Measurements from ENCODE around the gene TLX1. TPM values are rescaled to one million over a fixed set of nuclear protein-coding genes. Genes with fewer than 3 reads are reported as not detected.

Gene TLX1
- total and polyA plus RNA-seq, 9 of the 15 experiments (the other 6 are each of a cell fraction or from before 2014, with no cell fraction given), result 0.03 to 3.3 (median 0.19) TPM; not detected in 1

- 15% methylated on average over 20 of the region's 24 CpGs for WGBS (ENCODE audit: insufficient coverage, low coverage, missing lambda C conversion rate)
- no peak for FAIRE-seq
- H3K9me1 ChIP-seq (ENCODE audit: control insufficient read depth, insufficient read depth, low read length), result no peaks in the 10 kb centered on the region
- peaks cover 26 to 72% of the 10 kb centered on the region in 2 experiments for H3K27me3 ChIP-seq (ENCODE audit: control insufficient read depth in 2 of 2, insufficient read depth in 2 of 2, low read length in 2 of 2)
- H3K4me1 ChIP-seq (replicated peaks in 1 of 2; ENCODE audit: control insufficient read depth in 2 of 2, insufficient read depth in 2 of 2, low read length in 2 of 2), result peaks cover 0 to 40% of the 10 kb centered on the region in 2 experiments; a peak in 2 of 5 replicates
- H3K9ac ChIP-seq (ENCODE audit: insufficient read depth in 1 of 2, low read depth in 2 of 2, low read length in 2 of 2), result no peak overlapping the region
- no peak overlapping the region for H3K4me3 ChIP-seq
- H3K36me3 ChIP-seq (ENCODE audit: control insufficient read depth, insufficient read depth, low read length), result no peaks in the 10 kb centered on the region
- no peak overlapping the region for H3K27ac ChIP-seq (ENCODE audit: extremely low read depth, low read depth, low read length)
- DNase-seq (ENCODE audit: extremely low read depth in 1 of 4, low spot score in 3 of 4), result no peak
- no peaks in the 10 kb centered on the region for H3K9me3 ChIP-seq (replicated peaks; ENCODE audit: control insufficient read depth, insufficient read depth, low read depth, low read length)
- intact Hi-C loops (cut with micrococcal nuclease) (no loop called here), in situ Hi-C loops (cut with MboI) (no loop called here)
- ChIA-PET CTCF (ENCODE audit: low intra/inter-chr PET ratio) (no interaction called here), POLR2A (interaction anchor here (0.5 to 0.6 kb wide), 2 partner anchors 122 to 149 kb away, joined by 3 read pairs; no protein-coding TSS in a partner anchor)
- H3K4me2 ChIP-seq (ENCODE audit: insufficient read depth, low read length), result no peak overlapping the region
- ATAC-seq, result no peak
- BruUV-seq (replicated peaks), result no TSS peak
- H3K79me2 ChIP-seq (ENCODE audit: control insufficient read depth, insufficient read depth, low read length), result no peaks in the 10 kb centered on the region
- no peak overlapping the region for H2AFZ ChIP-seq (ENCODE audit: low read depth, low read length)
- no peaks in the 10 kb centered on the region; the same call in 1 of the 2 replicates for H4K20me1 ChIP-seq (replicated peaks; ENCODE audit: control insufficient read depth, insufficient read depth, low read length)
- TF ChIP-seq ZBTB1 (CRISPR knock-in tag; IDR thresholded peaks at IDR 0.05; ENCODE audit: borderline replicate concordance, low read depth) (no peak), BCLAF1 (IDR thresholded peaks at IDR 0.05; ENCODE audit: borderline replicate concordance in 1 of 2, control insufficient read depth in 1 of 2, low read depth in 2 of 2, low read length in 1 of 2) (no peak), HMG20B (CRISPR knock-in tag; IDR thresholded peaks at IDR 0.05) (no peak), BCL6 (CRISPR knock-in tag; IDR thresholded peaks at IDR 0.05) (no peak), NR0B1 (IDR thresholded peaks at IDR 0.05; ENCODE audit: partially characterized antibody) (no peak), ZNF583 (CRISPR knock-in tag; IDR thresholded peaks at IDR 0.05) (no peak), NFRKB (IDR thresholded peaks at IDR 0.05; ENCODE audit: low read depth) (no peak), ZNF79 (CRISPR knock-in tag; IDR thresholded peaks at IDR 0.05; ENCODE audit: low read depth) (no peak), ZNF384 (IDR thresholded peaks at IDR 0.05; ENCODE audit: low read depth, low read length) (no peak), SUPT5H (IDR thresholded peaks at IDR 0.05) (no peak), ZFX (CRISPR knock-in tag; IDR thresholded peaks at IDR 0.05) (no peak), MTA2 (IDR thresholded peaks at IDR 0.05; ENCODE audit: low read depth) (no peak), HBP1 (CRISPR knock-in tag; IDR thresholded peaks at IDR 0.05) (no peak), ZNF785 (CRISPR knock-in tag; IDR thresholded peaks at IDR 0.05) (no peak), ZNF398 (CRISPR knock-in tag; IDR thresholded peaks at IDR 0.05) (no peak)
Observed at GRCh38 chr10:101132636-101133473, 1.8 kb downstream of the TLX1 start.
